Transverse colon (tissue), 4 donors: Measurements from ENCODE around the gene PALS1. TPM values are rescaled to one million over a fixed set of nuclear protein-coding genes. Genes with fewer than 3 reads are reported as not detected.

ENCODE experiments used
- DNase-seq: peaks from one replicate; pipeline ENCODE4 v3.0.0-alpha.2; 2019
- H3K27ac ChIP-seq, 4 donors: fragments of 200-600 bp; sonication (generic); 2 replicates each; pipeline ENCODE4 v1.5.1; 2016 to 2018; ENCODE audit warnings: inconsistent platforms in 4 of 4
- H3K27me3 ChIP-seq: fragments of 200-600 bp; sonication (generic); 2 replicates; pipeline ENCODE4 v1.5.1; 2017; ENCODE audit warnings: inconsistent platforms
- H3K36me3 ChIP-seq, 4 donors: fragments of 200-600 bp; sonication (generic); 2 replicates each; pipeline ENCODE4 v1.5.1; 2017 to 2019; ENCODE audit warnings: inconsistent platforms in 4 of 4
- H3K4me1 ChIP-seq, 4 donors: fragments of 200-600 bp; sonication (generic); 2 replicates each; pipeline ENCODE4 v1.5.1; 2017 to 2020; ENCODE audit warnings: inconsistent platforms in 4 of 4
- H3K4me3 ChIP-seq, 4 donors: fragments of 200-600 bp; sonication (generic); 1 replicate in 1 of 4; 2 replicates in 3 of 4; pipeline versions ENCODE4 v1.5.1 to v1.6.1; 2017 to 2019; ENCODE audit warnings: inconsistent platforms in 4 of 4
- H3K9me3 ChIP-seq, 2 donors: fragments of 200-600 bp; sonication (generic); 2 replicates each; pipeline ENCODE4 v1.5.1; 2017 to 2019; ENCODE audit warnings: inconsistent platforms in 2 of 2
- EP300 ChIP-seq: sonication (generic); formaldehyde crosslinking; IDR thresholded peaks from one replicate; pipeline ENCODE4 v1.6.1; 2017; ENCODE audit warnings: antibody characterized with exemption, low read depth
- POLR2A ChIP-seq: fragments of 450-650 bp; IDR thresholded peaks from one replicate; pipeline ENCODE4 v1.6.1; 2016; ENCODE audit warnings: antibody characterized with exemption, mild to moderate bottlenecking, moderate library complexity
- POLR2AphosphoS5 ChIP-seq, 3 donors: sonication (generic); formaldehyde crosslinking; IDR thresholded peaks; one replicate each; pipeline ENCODE4 v1.6.1; 2016; ENCODE audit warnings: antibody characterized with exemption in 3 of 3
- WGBS, 2 donors: methylation state at CpG; one replicate each; pipeline ENCODE4 v1.1.5; 2018; ENCODE audit warnings: low coverage in 1 of 2; 5-methylcytosine and 5-hydroxymethylcytosine counted together
- in situ Hi-C, 4 donors: fragments of 200-750 bp; cut with MboI; loops; one replicate each; pipeline versions ENCODE4 v1.15.0 to v1.15.1; 2017; ENCODE audit warnings: low sequenced_read_pairs in 3 of 4, low pct_ligation_motif_present in 1 of 4, low pct_unique_long_range_greater_than_20kb in 1 of 4
- intact Hi-C: fragments of 100-400 bp; cut with DNase I; formaldehyde crosslinking; loops from one replicate; pipeline ENCODE4 v1.15.1; 2023; ENCODE audit warnings: low total_unique reads
- total RNA-seq, 4 donors: library from RNA; depleted of rRNA; stranded (reverse); fragments of >200 nt; gene quantifications; one replicate each; pipeline ENCODE4 v1.1.0, GENCODE V29; 2016
- TF ChIP-seq, protein P1 (sequence below), 5 experiments: fragments of 200-600 bp in 3 of 5; fragments of 450-650 bp in 2 of 5; sonication (generic) in 3 of 5; IDR thresholded peaks; 1 replicate in 2 of 5; 2 replicates in 3 of 5; pipeline ENCODE4 v1.5.1; 2016 to 2017; ENCODE audit warnings: antibody characterized with exemption in 5 of 5, inconsistent platforms in 3 of 5, mild to moderate bottlenecking in 2 of 5, moderate library complexity in 1 of 5

Gene PALS1
- total RNA-seq, 4 donors from 2014 or later, result 8.6 to 77.1 (median 49.5) TPM

- H3K27me3 ChIP-seq, result no peaks in the 10 kb centered on the region
These were observed 8.6 kb upstream of the PALS1 start for GRCh38 chr14:67232621-67233020.

GRCh38 chr14:67237591-67237990, 3.6 kb upstream of the PALS1 start:
- Histone ChIP-seq H3K36me3 (no peaks in the 10 kb centered on the region), H3K4me1 (peaks cover 0 to 10% (median 2%) of the 10 kb centered on the region in 4 donors), H3K9me3 (no peaks in the 10 kb centered on the region), H3K27ac (no peak overlapping the region), H3K4me3 (no peak overlapping the region), H3K27me3 (no peaks in the 10 kb centered on the region)
- TF ChIP-seq POLR2AphosphoS5 (IDR thresholded peaks at IDR 0.05) (no peak), POLR2A (no peak), EP300 (no peak)
- TF ChIP-seq, protein P1, sequence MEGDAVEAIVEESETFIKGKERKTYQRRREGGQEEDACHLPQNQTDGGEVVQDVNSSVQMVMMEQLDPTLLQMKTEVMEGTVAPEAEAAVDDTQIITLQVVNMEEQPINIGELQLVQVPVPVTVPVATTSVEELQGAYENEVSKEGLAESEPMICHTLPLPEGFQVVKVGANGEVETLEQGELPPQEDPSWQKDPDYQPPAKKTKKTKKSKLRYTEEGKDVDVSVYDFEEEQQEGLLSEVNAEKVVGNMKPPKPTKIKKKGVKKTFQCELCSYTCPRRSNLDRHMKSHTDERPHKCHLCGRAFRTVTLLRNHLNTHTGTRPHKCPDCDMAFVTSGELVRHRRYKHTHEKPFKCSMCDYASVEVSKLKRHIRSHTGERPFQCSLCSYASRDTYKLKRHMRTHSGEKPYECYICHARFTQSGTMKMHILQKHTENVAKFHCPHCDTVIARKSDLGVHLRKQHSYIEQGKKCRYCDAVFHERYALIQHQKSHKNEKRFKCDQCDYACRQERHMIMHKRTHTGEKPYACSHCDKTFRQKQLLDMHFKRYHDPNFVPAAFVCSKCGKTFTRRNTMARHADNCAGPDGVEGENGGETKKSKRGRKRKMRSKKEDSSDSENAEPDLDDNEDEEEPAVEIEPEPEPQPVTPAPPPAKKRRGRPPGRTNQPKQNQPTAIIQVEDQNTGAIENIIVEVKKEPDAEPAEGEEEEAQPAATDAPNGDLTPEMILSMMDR (IDR thresholded peaks at IDR 0.05), result no peak
- intact Hi-C loops, result no loop called here
- DNase-seq, result no peak
- in situ Hi-C loops, result no loop called here
- WGBS, 2 donors, result 64% methylated on average over 1 of the region's 1 CpG; no CpG with 5 or more reads in 1 of the 2 donors

More at GRCh38 chr14:67232621-67233020, 8.6 kb upstream of the PALS1 start:
- Histone ChIP-seq H3K36me3 (no peaks in the 10 kb centered on the region), H3K9me3 (no peaks in the 10 kb centered on the region), H3K4me3 (no peak overlapping the region), H3K27ac (no peak overlapping the region), H3K4me1 (no peaks in the 10 kb centered on the region)
- no peak for TF ChIP-seq POLR2AphosphoS5 (IDR thresholded peaks at IDR 0.05)
- no peak for TF ChIP-seq POLR2A
- TF ChIP-seq EP300, result no peak
- TF ChIP-seq, protein P1 (IDR thresholded peaks at IDR 0.05), result no peak
- no peak for DNase-seq
- in situ Hi-C loops, result no loop called here
- WGBS, 2 donors, result 72 to 73% methylated on average over 2 of the region's 2 CpGs
- intact Hi-C loops, result no loop called here

DNA sequence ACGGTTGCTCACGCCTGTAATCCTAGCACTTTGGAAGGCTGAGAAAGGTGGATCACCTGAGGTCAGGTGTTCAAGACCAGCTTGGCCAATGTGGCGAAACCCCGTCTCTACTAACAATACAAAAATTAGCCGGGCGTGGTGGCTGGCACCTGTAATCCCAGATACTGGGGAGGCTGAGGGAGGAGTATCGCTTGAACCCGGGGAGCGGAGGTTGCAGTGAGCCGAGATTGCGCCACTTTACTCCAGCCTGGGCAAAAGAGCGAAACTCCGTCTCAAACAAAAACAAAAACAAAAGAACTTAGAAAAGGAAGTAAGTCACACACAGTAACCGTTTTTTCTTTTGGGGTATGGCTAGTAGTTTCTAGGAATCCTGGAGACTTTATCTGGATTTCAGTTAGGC, 1.7 kb upstream of the PALS1 start:
- WGBS, 2 donors, result 90 to 93% methylated on average over 12 to 14 of the region's 14 CpGs
- Histone ChIP-seq H3K9me3 (no peaks in the 10 kb centered on the region), H3K27ac (peak overlapping the region in 1 of 4 donors; percentile 98), H3K4me1 (peaks cover 0 to 27% (median 7%) of the 10 kb centered on the region in 4 donors), H3K4me3 (no peak overlapping the region), H3K36me3 (no peaks in the 10 kb centered on the region), H3K27me3 (no peaks in the 10 kb centered on the region)
- intact Hi-C loops, result no loop called here
- in situ Hi-C loops, result no loop called here
- TF ChIP-seq POLR2A, result no peak
- TF ChIP-seq POLR2AphosphoS5 (IDR thresholded peaks at IDR 0.05), result no peak
- TF ChIP-seq, protein P1 (IDR thresholded peaks at IDR 0.05), result no peak
- no peak for TF ChIP-seq EP300
- no peak for DNase-seq

- no peaks in the 10 kb centered on the region for H3K36me3 ChIP-seq
- in situ Hi-C loops, result no loop called here
These were observed 885 bp upstream of the PALS1 start for GRCh38 chr14:67240168-67240932.

More at GRCh38 chr14:67240168-67240932, 885 bp upstream of the PALS1 start:
- intact Hi-C loops, result no loop called here
- no peak for TF ChIP-seq POLR2AphosphoS5 (IDR thresholded peaks at IDR 0.05)
- TF ChIP-seq EP300, result no peak
- TF ChIP-seq, protein P1 (IDR thresholded peaks at IDR 0.05), result no peak
- no peak for TF ChIP-seq POLR2A
- H3K9me3 ChIP-seq, result no peaks in the 10 kb centered on the region
- peak overlapping the region; percentile 96 to 99 (median 98) for H3K27ac ChIP-seq
- DNase-seq, result peak; percentile 80
- H3K4me1 ChIP-seq, result peaks cover 0 to 31% (median 7%) of the 10 kb centered on the region in 4 donors
- peak overlapping the region; percentile 30 to 87 (median 74) for H3K4me3 ChIP-seq
- no peaks in the 10 kb centered on the region for H3K27me3 ChIP-seq
- 16 to 27% methylated on average over 9 to 23 of the region's 23 CpGs for WGBS, 2 donors
